Thoracic aorta (tissue), 2 donors: Measurements from ENCODE around the gene PAM16. TPM values are rescaled to one million over a fixed set of nuclear protein-coding genes. Genes with fewer than 3 reads are reported as not detected.
A peak's percentile ranks its signal among the peaks of the same experiment; 100 is the strongest.

Experiments
- ATAC-seq: fragments of 150-250 bp; one replicate; pipeline ENCODE4 v1.8.0; 2017; ENCODE audit warnings: low read depth; ENCODE audit not compliant: insufficient number of reproducible peaks, low FRiP score
- DNase-seq: peaks from one replicate; pipeline ENCODE4 v3.0.0-alpha.2; 2020; ENCODE audit warnings: low spot score
- H3K27ac ChIP-seq, 2 donors: fragments of 200-600 bp; sonication (generic); 1 replicate in 1 of 2; 2 replicates in 1 of 2; pipeline ENCODE4 v1.5.1; 2016; ENCODE audit warnings: mild to moderate bottlenecking in 2 of 2, moderate library complexity in 2 of 2
- H3K27me3 ChIP-seq: fragments of 200-600 bp; sonication (generic); replicated peaks from 2 replicates; pipeline ENCODE4 v1.6.0; 2016; ENCODE audit warnings: mild to moderate bottlenecking; ENCODE audit not compliant: insufficient read depth
- H3K36me3 ChIP-seq: fragments of 200-600 bp; sonication (generic); one replicate; pipeline ENCODE4 v1.5.1; 2016
- H3K4me1 ChIP-seq, 2 donors: fragments of 200-600 bp; sonication (generic); 1 replicate in 1 of 2; 2 replicates in 1 of 2; pipeline versions ENCODE4 v1.5.1 to v1.6.0; 2016; ENCODE audit warnings: low read depth in 2 of 2, mild to moderate bottlenecking in 1 of 2; ENCODE audit not compliant: control insufficient read depth in 1 of 2
- H3K4me3 ChIP-seq: fragments of 200-600 bp; sonication (generic); 2 replicates; pipeline ENCODE4 v1.5.1; 2016; ENCODE audit warnings: mild to moderate bottlenecking
- H3K9me3 ChIP-seq: fragments of 200-600 bp; sonication (generic); 2 replicates; pipeline ENCODE4 v1.5.1; 2016
- total RNA-seq, 2 donors: library from RNA; depleted of rRNA; stranded (reverse); fragments of >200 nt; gene quantifications; one replicate each; pipeline versions ENCODE4 v1.1.0 to v1.2.3, GENCODE V29; 2016
- TF ChIP-seq, protein P1 (sequence below): fragments of 200-600 bp; sonication (generic); IDR thresholded peaks from one replicate; pipeline ENCODE4 v1.5.1; 2019; ENCODE audit warnings: antibody characterized with exemption

PAM16 gene
- total RNA-seq, 2 donors from 2014 or later = 18.4 to 21.1 TPM

DNA sequence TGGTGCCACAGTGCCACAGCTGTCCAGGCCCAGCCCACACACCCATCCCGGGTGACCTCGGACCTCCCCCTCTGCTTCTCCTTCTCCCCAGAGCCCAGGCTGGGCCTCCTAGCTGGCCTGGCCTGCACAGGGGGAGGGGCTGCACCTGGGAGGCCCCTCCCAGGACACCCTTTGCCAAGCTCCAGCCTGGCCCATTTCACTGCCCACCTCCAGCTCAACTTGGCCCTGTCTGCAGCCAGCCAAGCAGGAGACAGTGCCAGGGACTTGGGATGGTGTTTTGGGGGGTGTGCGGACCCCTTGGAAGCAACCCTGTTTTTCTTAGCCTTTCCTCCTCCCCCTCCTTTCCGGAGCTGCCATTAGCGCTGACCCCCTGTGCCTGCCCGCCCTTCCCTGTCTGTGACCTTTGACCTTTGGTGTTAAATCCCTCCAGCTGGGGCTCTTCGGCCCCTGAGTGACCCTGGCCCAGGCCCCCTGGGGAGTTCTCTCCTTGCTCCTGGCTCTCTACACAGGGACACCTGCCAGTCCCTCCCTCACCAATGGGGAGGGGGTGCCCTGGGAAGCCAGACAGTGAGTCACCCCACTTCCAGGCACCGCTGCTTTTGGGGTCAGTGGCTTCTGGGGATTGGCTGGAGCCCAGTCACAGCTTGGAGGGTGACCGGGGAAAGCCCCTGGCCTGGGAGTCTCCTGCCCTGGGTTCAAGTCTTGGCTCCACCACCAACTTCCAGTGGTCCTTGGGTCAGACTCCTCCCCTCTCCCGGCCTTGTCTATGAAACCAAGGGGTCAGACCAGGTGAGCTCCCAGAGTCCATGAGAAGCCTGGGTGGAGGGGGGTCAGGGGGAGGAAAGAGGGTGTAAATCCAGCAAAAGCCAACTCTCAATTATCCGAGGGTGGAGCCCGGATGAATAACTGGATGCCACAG lies 33.3 kb downstream of the PAM16 start:
- ATAC-seq = no peak

GRCh38 chr16:4316864-4317531 lies 34.1 kb downstream of the PAM16 start:
- ATAC-seq = peak; percentile 23
- Histone ChIP-seq H3K27me3 (no peaks in the 10 kb centered on the region), H3K36me3 (no peaks in the 10 kb centered on the region), H3K9me3 (no peaks in the 10 kb centered on the region), H3K4me3 (peak overlapping the region; percentile 92), H3K27ac (peak overlapping the region; percentile 93 to 94), H3K4me1 (peaks cover 38 to 64% of the 10 kb centered on the region in 2 donors)
- TF ChIP-seq, protein P1, sequence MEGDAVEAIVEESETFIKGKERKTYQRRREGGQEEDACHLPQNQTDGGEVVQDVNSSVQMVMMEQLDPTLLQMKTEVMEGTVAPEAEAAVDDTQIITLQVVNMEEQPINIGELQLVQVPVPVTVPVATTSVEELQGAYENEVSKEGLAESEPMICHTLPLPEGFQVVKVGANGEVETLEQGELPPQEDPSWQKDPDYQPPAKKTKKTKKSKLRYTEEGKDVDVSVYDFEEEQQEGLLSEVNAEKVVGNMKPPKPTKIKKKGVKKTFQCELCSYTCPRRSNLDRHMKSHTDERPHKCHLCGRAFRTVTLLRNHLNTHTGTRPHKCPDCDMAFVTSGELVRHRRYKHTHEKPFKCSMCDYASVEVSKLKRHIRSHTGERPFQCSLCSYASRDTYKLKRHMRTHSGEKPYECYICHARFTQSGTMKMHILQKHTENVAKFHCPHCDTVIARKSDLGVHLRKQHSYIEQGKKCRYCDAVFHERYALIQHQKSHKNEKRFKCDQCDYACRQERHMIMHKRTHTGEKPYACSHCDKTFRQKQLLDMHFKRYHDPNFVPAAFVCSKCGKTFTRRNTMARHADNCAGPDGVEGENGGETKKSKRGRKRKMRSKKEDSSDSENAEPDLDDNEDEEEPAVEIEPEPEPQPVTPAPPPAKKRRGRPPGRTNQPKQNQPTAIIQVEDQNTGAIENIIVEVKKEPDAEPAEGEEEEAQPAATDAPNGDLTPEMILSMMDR = no peak
- DNase-seq = no peak

More for the DNA sequence above, 33.3 kb downstream of the PAM16 start:
- Histone ChIP-seq H3K27me3 (no peaks in the 10 kb centered on the region), H3K27ac (peak overlapping the region; percentile 93 to 94), H3K4me1 (peaks cover 40 to 72% of the 10 kb centered on the region in 2 donors), H3K9me3 (no peaks in the 10 kb centered on the region), H3K36me3 (no peaks in the 10 kb centered on the region), H3K4me3 (peak overlapping the region; percentile 92)
- TF ChIP-seq, protein P1 = no peak
- no peak for DNase-seq

- Histone ChIP-seq H3K4me3 (peak overlapping the region; percentile 92), H3K27me3 (no peaks in the 10 kb centered on the region), H3K36me3 (no peaks in the 10 kb centered on the region), H3K4me1 (peaks cover 33 to 57% of the 10 kb centered on the region in 2 donors), H3K9me3 (no peaks in the 10 kb centered on the region), H3K27ac (peak overlapping the region; percentile 93 to 94)
- DNase-seq (no peak), ATAC-seq (no peak)
- TF ChIP-seq, protein P1 = no peak
These were observed 34.8 kb downstream of the PAM16 start for GRCh38 chr16:4316108-4316863.

DNA sequence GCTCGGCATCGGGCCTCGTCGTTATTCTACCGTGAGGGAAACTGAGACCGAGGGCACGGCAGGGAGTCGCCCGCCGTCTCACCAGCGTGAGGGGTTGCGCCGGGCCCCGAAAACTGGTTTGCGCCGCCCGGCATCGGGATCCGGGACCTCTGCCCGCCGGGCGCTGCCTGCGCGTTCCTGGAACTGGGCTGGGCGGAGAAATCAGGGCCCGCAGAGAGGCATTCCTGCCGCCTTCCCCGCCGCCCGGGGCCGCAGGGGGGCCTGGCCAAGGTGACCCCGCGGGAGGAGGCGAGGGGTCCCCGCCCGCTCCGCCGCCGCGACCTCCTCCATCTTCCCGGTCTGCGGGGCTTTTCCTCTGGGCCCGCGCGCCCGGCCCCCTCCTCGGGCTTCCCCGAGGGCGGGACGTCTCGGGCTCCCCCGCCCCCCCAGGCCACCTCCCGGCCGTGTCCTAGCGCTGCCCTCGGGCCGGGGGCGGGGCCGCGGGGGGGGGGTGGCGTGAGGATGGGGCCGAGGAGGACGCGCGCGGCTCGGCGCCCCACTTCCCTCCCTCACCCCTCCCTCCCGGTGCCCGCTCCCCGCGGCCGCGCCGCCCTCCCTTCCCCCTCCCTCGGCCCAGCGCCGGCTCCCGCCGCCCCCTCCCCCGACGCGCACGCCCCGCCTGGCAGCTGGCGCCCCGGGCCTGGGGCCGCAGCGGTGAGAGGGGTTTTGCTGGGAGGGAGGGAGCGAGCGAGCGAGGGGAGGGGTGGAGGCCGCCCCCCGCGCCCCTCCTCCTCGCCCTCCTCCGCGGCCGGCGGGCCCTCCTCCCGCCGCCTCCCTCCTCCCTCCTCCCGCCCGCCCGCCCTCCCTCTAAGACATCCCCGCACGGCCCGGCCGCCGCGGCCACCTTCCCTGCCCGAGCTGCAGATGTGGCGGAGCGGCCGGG lies 35.7 kb downstream of the PAM16 start, which contains the start of gene GLIS2:
Gene GLIS2 (plus strand): TSS at position 882 of the 922 bp plus-strand sequence. CDS start 16,214 bp downstream, outside the sequence.
- no peaks in the 10 kb centered on the region for H3K36me3 ChIP-seq
- ATAC-seq (peak; percentile 18), DNase-seq (no peak)
- peak within 1 kb of the TSS; percentile 94 to 95 for H3K27ac ChIP-seq
- H3K9me3 ChIP-seq = no peaks in the 10 kb centered on the region
- H3K4me3 ChIP-seq = peak within 1 kb of the TSS; percentile 92
- H3K27me3 ChIP-seq = no peaks in the 10 kb centered on the region
- H3K4me1 ChIP-seq = peaks cover 26 to 49% of the 10 kb centered on the region in 2 donors
- TF ChIP-seq, protein P1 = no peak
